K562 (cell line): ENCODE results near the gene JAG2. TPM values are rescaled to one million over a fixed set of nuclear protein-coding genes. Genes with fewer than 3 reads are reported as not detected.

Source experiments
- ATAC-seq: fragments of 200-7000 bp; cut with Tn5 transposase; 3 replicates; pipeline ENCODE4 v1.9.1; 2020; ENCODE audit warnings: moderate library complexity
- BruUV-seq: library from RNA; stranded (reverse); fragments of 400-500 nt; replicated peaks from 2 replicates; lab custom pipeline; 2021; lab: Mats Ljungman, UMichigan
- CTCF ChIA-PET: fragments of 300-600 bp; formaldehyde crosslinking; extraction: SDS; loops from one replicate; lab custom pipeline; 2021; ENCODE audit warnings: low intra/inter-chr PET ratio; lab: Yijun Ruan, JAX
- POLR2A ChIA-PET: fragments of 300-600, 350-650 bp; sonication (Branson Sonifier 250); formaldehyde crosslinking; extraction: SDS; loops from one replicate; lab custom pipeline; 2021; ENCODE audit warnings: antibody characterized with exemption, inconsistent platforms; lab: Yijun Ruan, JAX
- DNase-seq, 4 experiments: peaks; one replicate each; pipeline versions ENCODE4 v3.0.0 to v3.0.0-alpha.2; 2011 to 2018; ENCODE audit warnings: low spot score in 3 of 4, mixed read lengths in 3 of 4; ENCODE audit errors: extremely low read depth in 1 of 4
- FAIRE-seq: peaks from 2 replicates; lab custom pipeline; 2011; peaks lifted over from hg19 to GRCh38; lab: Jason Lieb, UNC
- H2AFZ ChIP-seq: 2 replicates; pipeline ENCODE4 v1.6.0; 2011; ENCODE audit warnings: low read depth, low read length, control low read depth, inconsistent platforms
- H3K27ac ChIP-seq: fragments of 200-600 bp; 3 replicates; pipeline ENCODE4 v1.8.0; 2011; ENCODE audit warnings: low read depth, mild to moderate bottlenecking, control low read depth, inconsistent platforms, low read length, moderate library complexity, mixed read lengths; ENCODE audit errors: extremely low read depth
- H3K27me3 ChIP-seq, 2 experiments: fragments of 300-600 bp in 1 of 2; 2 replicates in 1 of 2; 3 replicates in 1 of 2; pipeline versions ENCODE4 v1.6.0 to v1.8.0; 2011; ENCODE audit warnings: inconsistent platforms in 2 of 2, low read length in 2 of 2, mild to moderate bottlenecking in 1 of 2, mixed read lengths in 1 of 2, moderate library complexity in 1 of 2; ENCODE audit not compliant: control insufficient read depth in 2 of 2, insufficient read depth in 2 of 2
- H3K36me3 ChIP-seq: fragments of 300-600 bp; 3 replicates; pipeline ENCODE4 v1.8.0; 2011; ENCODE audit warnings: mild to moderate bottlenecking, low read length, inconsistent platforms; ENCODE audit not compliant: control insufficient read depth, insufficient read depth
- H3K4me1 ChIP-seq, 2 experiments: fragments of 200-600 bp in 1 of 2; replicated peaks in 1 of 2; 2 replicates in 1 of 2; 3 replicates in 1 of 2; pipeline versions ENCODE4 v1.5.1 to v1.8.0; 2011; ENCODE audit warnings: inconsistent platforms in 2 of 2, low read length in 2 of 2, mild to moderate bottlenecking in 1 of 2, mixed read lengths in 1 of 2, moderate library complexity in 1 of 2; ENCODE audit not compliant: control insufficient read depth in 2 of 2, insufficient read depth in 2 of 2
- H3K4me2 ChIP-seq: 2 replicates; pipeline ENCODE4 v1.6.1; 2011; ENCODE audit warnings: low read length, control low read depth, inconsistent platforms, mixed read lengths; ENCODE audit not compliant: insufficient read depth
- H3K4me3 ChIP-seq: fragments of 200-600 bp; sonication (generic), shearing (Covaris generic); 2 replicates; pipeline ENCODE4 v1.5.1; 2016; ENCODE audit warnings: control low read depth, inconsistent platforms
- H3K79me2 ChIP-seq: fragments of 200-600 bp; 3 replicates; pipeline ENCODE4 v1.8.0; 2011; ENCODE audit warnings: low read length, inconsistent platforms; ENCODE audit not compliant: control insufficient read depth, insufficient read depth
- H3K9ac ChIP-seq, 2 experiments: 2 replicates each; pipeline versions ENCODE4 v1.6.0 to v1.6.1; 2011; ENCODE audit warnings: low read depth in 2 of 2, low read length in 2 of 2, control low read depth in 1 of 2, inconsistent platforms in 1 of 2, mild to moderate bottlenecking in 1 of 2, mixed read lengths in 1 of 2; ENCODE audit not compliant: insufficient read depth in 1 of 2
- H3K9me1 ChIP-seq: one replicate; pipeline ENCODE4 v1.6.0; 2011; ENCODE audit warnings: inconsistent platforms, mild to moderate bottlenecking, low read length, moderate library complexity; ENCODE audit not compliant: control insufficient read depth, insufficient read depth
- H3K9me3 ChIP-seq: replicated peaks from 2 replicates; pipeline ENCODE4 v1.5.1; 2011; ENCODE audit warnings: low read depth, low read length, inconsistent platforms; ENCODE audit not compliant: control insufficient read depth, insufficient read depth
- H4K20me1 ChIP-seq: replicated peaks from 2 replicates; pipeline ENCODE4 v1.6.1; 2011; ENCODE audit warnings: low read length, inconsistent platforms, mixed read lengths; ENCODE audit not compliant: control insufficient read depth, insufficient read depth
- CBFB ChIP-seq: sonication (generic); formaldehyde crosslinking; IDR thresholded peaks from 2 replicates; pipeline ENCODE4 v1.4.0; 2020; ENCODE audit warnings: mild to moderate bottlenecking, missing genetic modification reagents
- GTF2E2 ChIP-seq: fragments of 200-800 bp; sonication (Bioruptor generic); IDR thresholded peaks from 2 replicates; pipeline ENCODE4 v1.6.1; 2016; ENCODE audit warnings: missing genetic modification characterization, missing compliant biosample characterization
- HDAC8 ChIP-seq: fragments of 450-650 bp; IDR thresholded peaks from 2 replicates; pipeline ENCODE4 v1.6.1; 2016; ENCODE audit warnings: mild to moderate bottlenecking, missing genetic modification characterization, moderate library complexity, missing compliant biosample characterization
- MEIS2 ChIP-seq: fragments of 450-650 bp; IDR thresholded peaks from 2 replicates; pipeline ENCODE4 v1.6.1; 2014; ENCODE audit warnings: mild to moderate bottlenecking; ENCODE audit not compliant: partially characterized antibody
- ZEB2 ChIP-seq: fragments of 450-650 bp; IDR thresholded peaks from 2 replicates; pipeline ENCODE4 v1.6.1; 2016
- ZNF584 ChIP-seq: fragments of 200-800 bp; sonication (Bioruptor generic); IDR thresholded peaks from 2 replicates; pipeline ENCODE4 v1.6.1; 2016; ENCODE audit warnings: low read depth, mild to moderate bottlenecking, missing genetic modification characterization, missing compliant biosample characterization
- ZNF830 ChIP-seq: fragments of 250-450 bp; sonication (Bioruptor Pico); IDR thresholded peaks from 2 replicates; pipeline ENCODE4 v1.5.0; 2021; ENCODE audit warnings: mild to moderate bottlenecking
- WGBS: fragments of 100-300 bp; shearing (Covaris generic); methylation state at CpG from one replicate; pipeline ENCODE4 v1.1.6; 2016; ENCODE audit warnings: low coverage, mixed read lengths; ENCODE audit not compliant: insufficient coverage; ENCODE audit errors: missing lambda C conversion rate; 5-methylcytosine and 5-hydroxymethylcytosine counted together
- in situ Hi-C: fragments of 300-500 bp; cut with MboI; formaldehyde crosslinking; loops from 4 replicates; pipeline ENCODE4 v1.15.0; 2018; ENCODE audit warnings: inconsistent platforms, mixed read lengths
- intact Hi-C: fragments of 100-400 bp; cut with micrococcal nuclease; formaldehyde crosslinking; loops from 2 replicates; pipeline ENCODE4 v1.14.2; 2022
- polyA plus RNA-seq, 8 experiments: library from polyadenylated mRNA; depleted of rRNA in 4 of 8; stranded (reverse) in 5 of 8; unstranded in 3 of 8; fragments of >200 nt; fragmentation: Nextera tagmentation in 2 of 8; fragmentation: Illumina TruSeq in 1 of 8; extraction: Ambion mirVana in 2 of 8; extraction: Trizol in 1 of 8; gene quantifications; 2 replicates each; pipeline versions ENCODE4 v1.2.1 to v1.2.3, GENCODE V29; 2011 to 2014; ENCODE audit warnings: inconsistent platforms in 1 of 8, missing spikeins in 1 of 8
- total RNA-seq, 7 experiments: library from RNA; depleted of rRNA in 6 of 7; stranded (reverse); fragments of >200 nt in 6 of 7; fragmentation: Illumina TruSeq in 2 of 7; extraction: Trizol in 2 of 7; gene quantifications; 2 replicates each; pipeline versions ENCODE4 v1.2.1 to v1.2.3, GENCODE V29; 2011 to 2021; ENCODE audit warnings: low replicate concordance in 1 of 7
- TF ChIP-seq, protein P1 (sequence below): fragments of 450-650 bp; IDR thresholded peaks from 2 replicates; pipeline ENCODE4 v1.6.1; 2018; ENCODE audit not compliant: partially characterized antibody
- TF ChIP-seq, protein P2 (sequence below), 2 experiments: fragments of 250-450 bp in 1 of 2; fragments of 450-650 bp in 1 of 2; sonication (Bioruptor Pico) in 1 of 2; IDR thresholded peaks; 2 replicates each; pipeline versions ENCODE4 v1.6.1 to v1.8.0; 2016 to 2021; ENCODE audit warnings: mild to moderate bottlenecking in 2 of 2, moderate library complexity in 2 of 2, missing compliant biosample characterization in 1 of 2, missing genetic modification characterization in 1 of 2
- TF ChIP-seq, protein P3 (sequence below): sonication (generic); formaldehyde crosslinking; IDR thresholded peaks from 2 replicates; pipeline ENCODE4 v1.8.0; 2022; ENCODE audit warnings: missing genetic modification reagents, mild to moderate bottlenecking, borderline replicate concordance
- TF ChIP-seq, protein P4 (sequence below): fragments of 450-650 bp; IDR thresholded peaks from 2 replicates; pipeline ENCODE4 v1.6.1; 2016

The JAG2 gene
- total and polyA plus RNA-seq, 9 of the 15 experiments (the other 6 are each of a cell fraction or from before 2014, with no cell fraction given): 0.25 to 48.4 (median 8.6) TPM

DNA sequence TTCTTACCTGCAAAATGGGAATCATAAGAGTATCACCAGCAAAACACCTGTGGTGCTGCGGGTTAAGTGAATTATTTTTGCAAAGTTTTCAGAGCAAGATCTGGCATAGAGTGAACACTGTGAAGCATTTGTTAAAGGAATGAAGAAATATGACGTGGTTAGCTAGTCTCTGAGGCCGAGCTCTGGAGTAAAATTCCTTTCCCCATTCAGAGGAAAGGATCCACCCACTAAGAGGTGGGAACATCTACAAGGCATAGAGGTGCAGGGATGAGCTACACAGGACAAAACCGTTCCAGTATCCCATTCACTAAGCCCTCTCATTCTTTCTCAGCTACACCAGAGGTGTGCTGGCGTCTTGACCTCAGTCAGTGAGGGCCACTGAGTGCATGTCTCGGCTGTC lies 48.5 kb downstream of the JAG2 start (continued):
- no peak for TF ChIP-seq MEIS2
- TF ChIP-seq, protein P1, sequence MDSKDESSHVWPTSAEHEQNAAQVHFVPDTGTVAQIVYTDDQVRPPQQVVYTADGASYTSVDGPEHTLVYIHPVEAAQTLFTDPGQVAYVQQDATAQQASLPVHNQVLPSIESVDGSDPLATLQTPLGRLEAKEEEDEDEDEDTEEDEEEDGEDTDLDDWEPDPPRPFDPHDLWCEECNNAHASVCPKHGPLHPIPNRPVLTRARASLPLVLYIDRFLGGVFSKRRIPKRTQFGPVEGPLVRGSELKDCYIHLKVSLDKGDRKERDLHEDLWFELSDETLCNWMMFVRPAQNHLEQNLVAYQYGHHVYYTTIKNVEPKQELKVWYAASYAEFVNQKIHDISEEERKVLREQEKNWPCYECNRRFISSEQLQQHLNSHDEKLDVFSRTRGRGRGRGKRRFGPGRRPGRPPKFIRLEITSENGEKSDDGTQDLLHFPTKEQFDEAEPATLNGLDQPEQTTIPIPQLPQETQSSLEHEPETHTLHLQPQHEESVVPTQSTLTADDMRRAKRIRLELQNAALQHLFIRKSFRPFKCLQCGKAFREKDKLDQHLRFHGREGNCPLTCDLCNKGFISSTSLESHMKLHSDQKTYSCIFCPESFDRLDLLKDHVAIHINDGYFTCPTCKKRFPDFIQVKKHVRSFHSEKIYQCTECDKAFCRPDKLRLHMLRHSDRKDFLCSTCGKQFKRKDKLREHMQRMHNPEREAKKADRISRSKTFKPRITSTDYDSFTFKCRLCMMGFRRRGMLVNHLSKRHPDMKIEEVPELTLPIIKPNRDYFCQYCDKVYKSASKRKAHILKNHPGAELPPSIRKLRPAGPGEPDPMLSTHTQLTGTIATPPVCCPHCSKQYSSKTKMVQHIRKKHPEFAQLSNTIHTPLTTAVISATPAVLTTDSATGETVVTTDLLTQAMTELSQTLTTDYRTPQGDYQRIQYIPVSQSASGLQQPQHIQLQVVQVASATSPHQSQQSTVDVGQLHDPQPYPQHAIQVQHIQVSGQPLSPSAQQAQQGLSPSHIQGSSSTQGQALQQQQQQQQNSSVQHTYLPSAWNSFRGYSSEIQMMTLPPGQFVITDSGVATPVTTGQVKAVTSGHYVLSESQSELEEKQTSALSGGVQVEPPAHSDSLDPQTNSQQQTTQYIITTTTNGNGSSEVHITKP: no peak

DNA sequence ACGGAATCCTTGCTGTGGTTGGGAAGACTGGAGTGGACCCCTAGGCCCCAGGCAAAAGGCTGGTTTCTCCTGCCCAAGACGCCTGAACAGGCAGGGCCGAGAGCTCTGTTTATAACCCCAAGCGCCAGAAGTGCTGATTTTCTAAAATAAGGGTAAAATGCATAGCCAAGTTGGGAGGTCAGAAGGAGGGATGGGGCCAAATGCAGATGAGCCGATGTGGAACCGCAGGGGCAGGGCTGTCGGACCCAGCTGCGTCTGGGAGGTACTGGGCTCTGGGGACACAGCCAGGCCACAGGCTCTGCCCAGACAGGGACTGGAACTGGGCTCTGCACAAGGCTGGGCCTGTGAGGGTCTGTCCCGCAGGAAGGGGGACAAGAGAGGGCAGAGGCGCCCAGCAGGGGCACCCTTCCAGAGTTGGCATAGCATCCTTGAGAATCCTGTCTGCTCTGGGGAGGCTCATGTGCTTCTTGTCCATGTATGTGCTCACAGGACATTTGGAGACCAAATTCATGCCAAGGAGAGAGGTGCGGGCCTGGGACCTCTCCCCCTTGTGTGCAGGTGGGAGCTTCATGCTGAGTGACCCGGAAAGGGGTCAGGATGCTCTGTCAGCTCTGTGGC lies 49.1 kb downstream of the JAG2 start:
- no peak overlapping the region for H3K4me3 ChIP-seq
- H3K27ac ChIP-seq: no peak overlapping the region
- H3K36me3 ChIP-seq: no peaks in the 10 kb centered on the region
- ChIA-PET CTCF (no interaction called here), POLR2A (no interaction called here)
- 0% methylated on average over 9 of the region's 12 CpGs for WGBS
- H4K20me1 ChIP-seq: no peaks in the 10 kb centered on the region
- H2AFZ ChIP-seq: no peak overlapping the region
- in situ Hi-C loops: no loop called here
- H3K9ac ChIP-seq: no peak overlapping the region
- intact Hi-C loops: no loop called here
- FAIRE-seq: no peak
- no peaks in the 10 kb centered on the region for H3K9me3 ChIP-seq
- no TSS peak for BruUV-seq
- no peaks in the 10 kb centered on the region for H3K79me2 ChIP-seq
- ATAC-seq: no peak
- H3K4me2 ChIP-seq: no peak overlapping the region
- no peaks in the 10 kb centered on the region; a peak in 1 of 5 replicates for H3K4me1 ChIP-seq
- DNase-seq: no peak
- peaks cover 8 to 60% of the 10 kb centered on the region in 2 experiments; a peak in 4 of 5 replicates for H3K27me3 ChIP-seq
- no peaks in the 10 kb centered on the region for H3K9me1 ChIP-seq
- no peak for TF ChIP-seq ZEB2
- TF ChIP-seq, protein P2, sequence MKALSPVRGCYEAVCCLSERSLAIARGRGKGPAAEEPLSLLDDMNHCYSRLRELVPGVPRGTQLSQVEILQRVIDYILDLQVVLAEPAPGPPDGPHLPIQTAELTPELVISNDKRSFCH (CRISPR knock-in tag; IDR thresholded peaks at IDR 0.05): no peak
- TF ChIP-seq, protein P2 (tag; IDR thresholded peaks at IDR 0.05): no peak
- no peak for TF ChIP-seq GTF2E2 (tag)
- TF ChIP-seq ZNF584 (CRISPR knock-in tag): no peak
- TF ChIP-seq ZNF830 (CRISPR knock-in tag): no peak
- no peak for TF ChIP-seq HDAC8 (tag)
- no peak for TF ChIP-seq CBFB
- TF ChIP-seq, protein P3, sequence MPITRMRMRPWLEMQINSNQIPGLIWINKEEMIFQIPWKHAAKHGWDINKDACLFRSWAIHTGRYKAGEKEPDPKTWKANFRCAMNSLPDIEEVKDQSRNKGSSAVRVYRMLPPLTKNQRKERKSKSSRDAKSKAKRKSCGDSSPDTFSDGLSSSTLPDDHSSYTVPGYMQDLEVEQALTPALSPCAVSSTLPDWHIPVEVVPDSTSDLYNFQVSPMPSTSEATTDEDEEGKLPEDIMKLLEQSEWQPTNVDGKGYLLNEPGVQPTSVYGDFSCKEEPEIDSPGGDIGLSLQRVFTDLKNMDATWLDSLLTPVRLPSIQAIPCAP (CRISPR knock-in tag): no peak
- TF ChIP-seq, protein P4, sequence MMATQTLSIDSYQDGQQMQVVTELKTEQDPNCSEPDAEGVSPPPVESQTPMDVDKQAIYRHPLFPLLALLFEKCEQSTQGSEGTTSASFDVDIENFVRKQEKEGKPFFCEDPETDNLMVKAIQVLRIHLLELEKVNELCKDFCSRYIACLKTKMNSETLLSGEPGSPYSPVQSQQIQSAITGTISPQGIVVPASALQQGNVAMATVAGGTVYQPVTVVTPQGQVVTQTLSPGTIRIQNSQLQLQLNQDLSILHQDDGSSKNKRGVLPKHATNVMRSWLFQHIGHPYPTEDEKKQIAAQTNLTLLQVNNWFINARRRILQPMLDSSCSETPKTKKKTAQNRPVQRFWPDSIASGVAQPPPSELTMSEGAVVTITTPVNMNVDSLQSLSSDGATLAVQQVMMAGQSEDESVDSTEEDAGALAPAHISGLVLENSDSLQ: no peak
